Measurements from ENCODE around the gene C1QC. TPM values are rescaled to one million over a fixed set of nuclear protein-coding genes. Genes with fewer than 3 reads are reported as not detected.
A peak's percentile ranks its signal among the peaks of the same experiment; 100 is the strongest.

The C1QC gene
- total and polyA plus RNA-seq, 3 donors from 2014 or later: 8.6 to 108 (median 36.8) TPM

GRCh38 chr1:22685591-22686059, 42.2 kb downstream of the C1QC start:
- WGBS, 2 donors: 39 to 49% methylated on average over 10 of the region's 10 CpGs
- no peak for TF ChIP-seq CTCF (IDR thresholded peaks at IDR 0.05)
- TF ChIP-seq POLR2A (IDR thresholded peaks at IDR 0.05): no peak
- H3K36me3 ChIP-seq (ENCODE audit: low read depth, missing control alignments): no peaks in the 10 kb centered on the region
- peaks cover 14% of the 10 kb centered on the region for H3K4me1 ChIP-seq
- no peaks in the 10 kb centered on the region for H3K27me3 ChIP-seq
- H3K27ac ChIP-seq: no peak overlapping the region
- peak; percentile 51 for DNase-seq
- intact Hi-C loops (cut with DNase I; ENCODE audit: low total_unique reads): no loop called here
- H3K9me3 ChIP-seq: no peaks in the 10 kb centered on the region
- H3K4me3 ChIP-seq: no peak overlapping the region

- H3K27ac ChIP-seq: no peak overlapping the region
- no peaks in the 10 kb centered on the region for H3K9me3 ChIP-seq
- DNase-seq: no peak
- WGBS, 2 donors: 89 to 100% methylated on average over 2 of the region's 2 CpGs
- TF ChIP-seq POLR2A (IDR thresholded peaks at IDR 0.05): no peak
- TF ChIP-seq CTCF (IDR thresholded peaks at IDR 0.05): no peak
- H3K4me3 ChIP-seq: no peak overlapping the region
- intact Hi-C loops (cut with DNase I; ENCODE audit: low total_unique reads): no loop called here
- H3K4me1 ChIP-seq: peaks cover 14% of the 10 kb centered on the region
- H3K36me3 ChIP-seq (ENCODE audit: low read depth, missing control alignments): no peaks in the 10 kb centered on the region
- H3K27me3 ChIP-seq: no peaks in the 10 kb centered on the region
These were observed 43.8 kb downstream of the C1QC start for GRCh38 chr1:22687191-22687590.

- Histone ChIP-seq H3K27ac (no peak overlapping the region), H3K4me3 (no peak overlapping the region), H3K9me3 (no peaks in the 10 kb centered on the region), H3K4me1 (peaks cover 14% of the 10 kb centered on the region), H3K27me3 (no peaks in the 10 kb centered on the region), H3K36me3 (ENCODE audit: low read depth, missing control alignments) (no peaks in the 10 kb centered on the region)
- no peak for DNase-seq
- TF ChIP-seq POLR2A (IDR thresholded peaks at IDR 0.05) (no peak), CTCF (IDR thresholded peaks at IDR 0.05) (no peak)
- intact Hi-C loops (cut with DNase I; ENCODE audit: low total_unique reads): no loop called here
These were observed 45.0 kb downstream of the C1QC start for GRCh38 chr1:22688466-22688865.

GRCh38 chr1:22689505-22689904, 46.1 kb downstream of the C1QC start:
- H3K36me3 ChIP-seq (ENCODE audit: low read depth, missing control alignments): no peaks in the 10 kb centered on the region
- 80 to 91% methylated on average over 5 to 11 of the region's 11 CpGs for WGBS, 2 donors

More at GRCh38 chr1:22689505-22689904, 46.1 kb downstream of the C1QC start:
- H3K27me3 ChIP-seq: no peaks in the 10 kb centered on the region
- peaks cover 14% of the 10 kb centered on the region for H3K4me1 ChIP-seq
- H3K9me3 ChIP-seq: no peaks in the 10 kb centered on the region
- H3K27ac ChIP-seq: no peak overlapping the region
- intact Hi-C loops (cut with DNase I; ENCODE audit: low total_unique reads): no loop called here
- TF ChIP-seq CTCF (IDR thresholded peaks at IDR 0.05): no peak
- no peak for TF ChIP-seq POLR2A (IDR thresholded peaks at IDR 0.05)
- no peak for DNase-seq
- H3K4me3 ChIP-seq: no peak overlapping the region

Data from testis (tissue), 3 donors.